Measurements from ENCODE around the gene FADS6.

GRCh38 chr17:74916851-74917199 is 23.4 kb upstream of the FADS6 start:
- TF ChIP-seq CTCF (conservative IDR thresholded peaks at IDR 0.05; ENCODE audit: low read length) (no peak), EZH2phosphoT487 (IDR thresholded peaks at IDR 0.05; ENCODE audit: borderline replicate concordance) (no peak)

Measured in Loucy (cell line).